ENCODE data around the gene CLIP2.
"Not testable (repeated sequence)": the region's sequence is repeated elsewhere in the genome, so short reads cannot be mapped to it uniquely, and the experiment has no call there.

CLIP2 gene

DNA sequence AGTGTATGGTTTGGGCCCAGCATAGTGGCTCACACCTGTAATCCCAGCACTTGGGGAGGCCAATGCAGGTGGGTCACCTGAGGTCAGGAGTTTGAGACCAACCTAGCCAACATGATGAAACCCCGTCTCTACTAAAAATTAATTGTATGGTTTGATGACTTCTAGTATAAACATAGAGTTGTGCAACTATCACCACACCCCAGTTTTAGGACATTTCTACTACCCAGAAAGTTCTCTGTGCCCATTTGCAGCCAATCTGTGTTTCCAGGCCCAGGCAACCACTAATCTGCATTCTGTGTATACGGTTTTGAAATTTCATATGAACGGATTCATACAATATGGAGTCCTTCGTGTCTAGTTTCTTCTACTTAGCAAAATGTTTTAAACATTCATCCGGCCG lies 20.0 kb downstream of the CLIP2 start:
- Histone ChIP-seq H3K4me3 (ENCODE audit: low read length) (no peak overlapping the region), H3K27me3 (ENCODE audit: control insufficient read depth, insufficient read depth, low read length) (no peaks in the 10 kb centered on the region), H3K4me1 (ENCODE audit: control insufficient read depth, insufficient read depth, low read length) (peaks cover 7% of the 10 kb centered on the region), H3K27ac (ENCODE audit: low read depth, low read length) (no peak overlapping the region), H3K36me3 (ENCODE audit: control insufficient read depth, insufficient read depth, low read length) (no peaks in the 10 kb centered on the region), H3K9ac (ENCODE audit: low read length) (no peak overlapping the region)

DNA sequence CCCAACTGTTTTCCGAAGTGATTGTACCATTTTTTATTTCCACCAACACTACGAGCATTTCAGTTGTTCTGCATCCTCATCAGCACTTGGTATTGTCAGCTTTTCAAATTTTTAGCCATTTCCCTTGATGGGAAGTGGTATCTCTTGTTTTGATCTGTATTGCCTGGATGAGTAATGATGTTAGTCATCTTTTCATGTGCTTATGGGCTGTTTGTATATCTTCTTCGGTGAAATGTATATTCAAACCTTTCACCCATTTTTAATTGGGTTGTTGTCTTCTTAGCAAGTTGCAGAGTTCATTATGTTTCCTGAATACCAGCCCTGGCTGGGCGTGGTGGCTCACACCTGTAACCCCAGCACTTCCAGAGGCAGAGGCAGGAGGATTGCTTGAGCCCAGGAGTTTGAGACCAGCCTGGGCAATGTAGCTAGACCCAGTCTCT lies 22.1 kb downstream of the CLIP2 start:
- H3K4me3 ChIP-seq (ENCODE audit: low read length) = no peak overlapping the region
- H3K27ac ChIP-seq (ENCODE audit: low read depth, low read length) = no peak overlapping the region
- no peaks in the 10 kb centered on the region for H3K27me3 ChIP-seq (ENCODE audit: control insufficient read depth, insufficient read depth, low read length)
- H3K4me1 ChIP-seq (ENCODE audit: control insufficient read depth, insufficient read depth, low read length) = peaks cover 7% of the 10 kb centered on the region
- no peaks in the 10 kb centered on the region for H3K36me3 ChIP-seq (ENCODE audit: control insufficient read depth, insufficient read depth, low read length)
- no peak overlapping the region for H3K9ac ChIP-seq (ENCODE audit: low read length)

DNA sequence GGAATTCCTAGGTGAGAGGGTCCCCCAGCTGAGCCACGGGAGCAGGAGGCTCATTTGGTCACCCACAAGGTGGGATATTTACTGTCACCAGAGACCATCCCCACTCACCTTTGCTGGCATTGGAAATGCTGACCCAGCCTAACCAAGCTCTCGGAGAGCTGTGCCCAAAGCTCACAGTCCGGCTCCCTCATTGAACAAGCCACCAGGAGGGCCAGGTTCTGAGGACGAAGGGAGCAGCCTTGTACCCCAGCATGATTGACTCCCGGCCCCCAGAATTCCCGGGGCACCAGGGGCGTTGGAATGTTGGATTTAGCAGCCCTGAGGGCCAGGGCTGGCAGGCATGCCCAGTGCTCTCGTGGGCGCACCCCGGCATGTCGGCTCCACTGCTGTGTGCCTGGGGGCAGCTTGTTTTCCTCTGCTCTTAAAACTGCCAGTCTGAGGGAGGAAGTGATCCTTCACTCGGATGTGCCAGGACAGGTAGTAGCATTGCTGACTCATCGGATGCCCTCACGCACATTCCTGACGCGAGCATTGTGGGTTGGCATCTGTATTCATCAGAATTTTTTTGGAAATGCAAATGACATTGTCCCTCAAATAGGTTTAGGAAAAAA lies 23.3 kb downstream of the CLIP2 start:
- H3K27me3 ChIP-seq (ENCODE audit: control insufficient read depth, insufficient read depth, low read length) = no peaks in the 10 kb centered on the region
- no peaks in the 10 kb centered on the region for H3K4me1 ChIP-seq (ENCODE audit: control insufficient read depth, insufficient read depth, low read length)
- H3K27ac ChIP-seq (ENCODE audit: low read depth, low read length) = no peak overlapping the region
- no peaks in the 10 kb centered on the region for H3K36me3 ChIP-seq (ENCODE audit: control insufficient read depth, insufficient read depth, low read length)
- H3K9ac ChIP-seq (ENCODE audit: low read length) = no peak overlapping the region
- H3K4me3 ChIP-seq (ENCODE audit: low read length) = no peak overlapping the region

DNA sequence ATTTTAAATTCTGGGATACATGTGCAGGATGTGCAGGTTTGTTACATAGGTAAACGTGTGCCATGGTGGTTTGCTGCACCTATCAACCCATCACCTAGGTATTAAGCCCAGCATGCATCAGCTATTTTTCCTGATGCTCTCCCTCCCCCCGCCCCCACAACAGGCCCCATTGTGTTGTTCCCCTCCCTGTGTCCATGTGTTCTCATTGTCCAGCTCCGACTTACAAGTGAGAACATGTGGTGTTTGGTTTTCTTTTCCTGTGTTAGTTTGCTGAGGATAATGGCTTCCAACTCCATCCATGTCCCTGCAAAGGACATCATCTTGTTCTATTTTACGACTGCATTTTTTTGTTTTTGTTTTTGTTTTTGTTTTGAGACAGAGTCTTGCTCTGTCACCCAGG lies 26.7 kb downstream of the CLIP2 start:
- not testable (repeated sequence) for H3K27me3 ChIP-seq (ENCODE audit: control insufficient read depth, insufficient read depth, low read length); H3K4me1 ChIP-seq (ENCODE audit: control insufficient read depth, insufficient read depth, low read length); H3K27ac ChIP-seq (ENCODE audit: low read depth, low read length); H3K36me3 ChIP-seq (ENCODE audit: control insufficient read depth, insufficient read depth, low read length); H3K9ac ChIP-seq (ENCODE audit: low read length); H3K4me3 ChIP-seq (ENCODE audit: low read length)

DNA sequence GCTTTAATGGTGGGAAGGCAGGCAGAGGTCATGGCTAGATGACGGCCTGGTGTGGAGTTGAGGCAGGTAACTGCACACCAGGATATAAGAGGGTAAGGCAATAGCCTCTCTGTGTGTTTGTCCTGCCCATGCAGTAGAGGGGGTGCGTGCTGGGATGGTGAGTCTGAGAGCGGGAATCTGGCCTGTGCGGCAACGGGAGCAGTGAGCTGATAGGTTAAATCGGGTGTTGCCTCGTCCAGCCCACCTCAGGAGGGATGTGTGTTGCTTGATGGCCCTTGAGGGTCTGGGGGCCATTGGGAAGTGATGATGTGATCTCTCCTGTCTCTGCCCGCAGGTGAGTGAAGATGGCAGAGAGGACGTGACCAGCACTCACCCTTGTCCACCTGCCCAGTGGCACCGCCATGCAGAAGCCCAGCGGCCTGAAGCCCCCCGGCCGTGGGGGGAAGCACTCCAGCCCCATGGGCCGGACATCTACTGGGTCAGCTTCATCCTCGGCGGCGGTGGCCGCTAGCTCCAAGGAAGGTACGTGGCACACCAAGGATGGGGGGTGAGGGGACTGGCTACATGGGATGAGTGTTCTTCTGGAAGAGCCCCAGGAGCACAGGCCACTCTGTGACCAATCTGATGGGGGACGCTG lies 28.1 kb downstream of the CLIP2 start:
- Histone ChIP-seq H3K9ac (ENCODE audit: low read length) (no peak overlapping the region), H3K4me1 (ENCODE audit: control insufficient read depth, insufficient read depth, low read length) (no peaks in the 10 kb centered on the region), H3K27ac (ENCODE audit: low read depth, low read length) (no peak overlapping the region), H3K36me3 (ENCODE audit: control insufficient read depth, insufficient read depth, low read length) (no peaks in the 10 kb centered on the region), H3K4me3 (ENCODE audit: low read length) (no peak overlapping the region), H3K27me3 (ENCODE audit: control insufficient read depth, insufficient read depth, low read length) (no peaks in the 10 kb centered on the region)

DNA sequence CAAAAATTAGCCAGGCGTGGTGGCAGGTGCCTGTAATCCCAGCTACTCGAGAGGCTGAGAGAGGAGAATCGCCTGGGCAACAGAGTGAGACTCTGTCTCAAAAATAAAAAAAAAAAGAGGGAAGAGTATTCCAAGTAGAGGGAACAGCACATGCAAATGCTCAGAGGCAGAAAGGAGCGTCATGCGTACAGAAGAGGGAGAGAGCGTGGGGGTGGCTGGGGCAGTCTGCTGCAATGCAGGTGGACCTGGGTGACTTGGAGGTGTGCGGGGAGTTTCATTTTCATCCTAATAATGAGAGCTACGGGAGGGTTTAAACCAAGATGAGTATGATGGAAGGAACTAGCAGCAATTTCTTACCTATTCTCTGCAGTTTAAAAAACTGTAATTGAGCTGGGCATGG lies 28.8 kb downstream of the CLIP2 start:
- no peaks in the 10 kb centered on the region for H3K36me3 ChIP-seq (ENCODE audit: control insufficient read depth, insufficient read depth, low read length)
- no peak overlapping the region for H3K27ac ChIP-seq (ENCODE audit: low read depth, low read length)
- no peaks in the 10 kb centered on the region for H3K27me3 ChIP-seq (ENCODE audit: control insufficient read depth, insufficient read depth, low read length)
- H3K4me1 ChIP-seq (ENCODE audit: control insufficient read depth, insufficient read depth, low read length) = no peaks in the 10 kb centered on the region
- H3K9ac ChIP-seq (ENCODE audit: low read length) = no peak overlapping the region
- no peak overlapping the region for H3K4me3 ChIP-seq (ENCODE audit: low read length)

DNA sequence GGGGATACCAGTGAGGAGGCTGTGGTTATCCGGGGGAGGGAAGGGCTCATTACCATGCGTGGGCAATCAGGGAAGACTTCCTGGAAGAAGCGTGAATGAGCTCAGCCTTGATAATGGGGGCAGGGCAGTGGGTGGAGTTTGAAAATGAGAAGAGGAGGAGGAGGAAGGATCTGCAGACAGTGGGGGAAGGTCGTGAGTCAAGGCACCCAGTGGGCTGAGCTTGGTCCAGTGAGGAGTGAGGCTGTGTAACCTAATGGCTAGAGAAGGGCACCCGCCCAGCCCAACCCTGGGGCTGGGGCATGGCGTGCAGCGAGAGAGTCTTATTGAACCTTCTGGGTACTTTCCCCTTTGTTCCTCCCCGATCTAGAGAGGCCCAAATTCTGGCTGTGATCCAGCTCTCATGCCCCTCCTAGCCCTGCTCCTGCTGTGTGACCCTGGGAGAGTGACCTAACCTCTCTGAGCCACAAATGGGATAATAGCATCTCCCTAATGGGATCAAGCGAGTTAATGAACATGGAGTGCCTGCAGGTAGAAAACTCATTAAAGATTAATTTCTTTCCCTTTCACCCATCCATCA lies 31.5 kb downstream of the CLIP2 start:
- no peak overlapping the region for H3K9ac ChIP-seq (ENCODE audit: low read length)
- H3K27ac ChIP-seq (ENCODE audit: low read depth, low read length) = no peak overlapping the region
- no peaks in the 10 kb centered on the region for H3K27me3 ChIP-seq (ENCODE audit: control insufficient read depth, insufficient read depth, low read length)
- no peak overlapping the region for H3K4me3 ChIP-seq (ENCODE audit: low read length)
- peaks cover 9% of the 10 kb centered on the region for H3K4me1 ChIP-seq (ENCODE audit: control insufficient read depth, insufficient read depth, low read length)
- H3K36me3 ChIP-seq (ENCODE audit: control insufficient read depth, insufficient read depth, low read length) = no peaks in the 10 kb centered on the region

DNA sequence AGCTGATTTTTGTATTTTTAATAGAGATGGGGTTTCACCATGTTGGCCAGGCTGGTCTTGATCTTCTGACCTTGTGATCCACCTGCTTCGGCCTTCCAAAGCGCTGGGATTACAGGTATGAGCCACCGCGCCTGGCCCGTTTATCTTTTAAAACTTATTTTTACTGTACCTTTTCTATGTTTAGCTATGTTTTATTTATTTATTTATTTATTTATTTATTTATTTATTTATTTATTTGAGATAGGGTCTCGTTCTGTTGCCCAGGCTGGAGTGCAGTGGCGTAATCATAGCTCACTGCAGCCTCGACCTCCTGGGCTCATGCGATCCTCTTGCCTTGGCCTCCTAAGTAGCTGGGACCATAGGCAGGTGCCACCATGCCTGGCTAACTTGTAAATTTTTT lies 33.7 kb downstream of the CLIP2 start:
- H3K27ac ChIP-seq (ENCODE audit: low read depth, low read length); H3K27me3 ChIP-seq (ENCODE audit: control insufficient read depth, insufficient read depth, low read length); H3K9ac ChIP-seq (ENCODE audit: low read length); H3K4me3 ChIP-seq (ENCODE audit: low read length); H3K36me3 ChIP-seq (ENCODE audit: control insufficient read depth, insufficient read depth, low read length); H3K4me1 ChIP-seq (ENCODE audit: control insufficient read depth, insufficient read depth, low read length): not testable (repeated sequence)

DNA sequence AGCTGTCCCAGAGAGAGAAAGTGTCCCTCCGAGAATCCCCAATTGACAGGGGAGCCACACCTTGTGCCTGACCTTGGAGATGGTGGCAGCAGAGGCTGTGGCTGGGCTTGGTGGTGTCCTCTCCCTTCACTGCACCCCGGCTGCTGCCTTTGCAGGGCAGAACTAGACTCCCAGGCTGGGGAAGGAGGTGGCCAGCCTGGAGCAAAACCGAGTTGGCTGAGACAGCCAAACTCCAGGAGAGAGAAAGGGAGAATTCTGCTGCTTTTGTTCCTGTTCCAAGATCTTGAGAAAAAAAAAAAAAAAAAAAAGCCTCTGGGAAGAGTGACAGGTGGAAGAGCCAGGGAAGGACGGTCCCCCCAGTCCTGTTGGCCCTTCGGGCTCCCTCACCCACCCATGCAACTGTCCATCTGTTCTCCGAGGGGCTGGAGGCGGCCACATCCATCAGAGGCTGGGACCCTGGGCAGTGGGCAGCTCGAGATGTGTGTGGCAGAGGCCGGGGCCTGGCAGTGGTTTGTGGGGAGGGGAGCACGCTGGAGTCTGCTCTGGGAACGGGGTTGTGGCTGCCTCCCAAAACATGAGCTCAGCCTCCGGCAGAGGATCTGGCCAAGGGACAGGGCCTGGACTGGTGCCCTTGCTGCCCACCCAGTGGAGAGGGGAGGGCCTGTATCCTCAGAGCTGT lies 35.5 kb downstream of the CLIP2 start:
- Histone ChIP-seq H3K27ac (ENCODE audit: low read depth, low read length) (peak overlapping the region; percentile 52), H3K27me3 (ENCODE audit: control insufficient read depth, insufficient read depth, low read length) (no peaks in the 10 kb centered on the region), H3K9ac (ENCODE audit: low read length) (no peak overlapping the region), H3K4me3 (ENCODE audit: low read length) (peak overlapping the region; percentile 24), H3K36me3 (ENCODE audit: control insufficient read depth, insufficient read depth, low read length) (no peaks in the 10 kb centered on the region), H3K4me1 (ENCODE audit: control insufficient read depth, insufficient read depth, low read length) (peaks cover 9% of the 10 kb centered on the region)

DNA sequence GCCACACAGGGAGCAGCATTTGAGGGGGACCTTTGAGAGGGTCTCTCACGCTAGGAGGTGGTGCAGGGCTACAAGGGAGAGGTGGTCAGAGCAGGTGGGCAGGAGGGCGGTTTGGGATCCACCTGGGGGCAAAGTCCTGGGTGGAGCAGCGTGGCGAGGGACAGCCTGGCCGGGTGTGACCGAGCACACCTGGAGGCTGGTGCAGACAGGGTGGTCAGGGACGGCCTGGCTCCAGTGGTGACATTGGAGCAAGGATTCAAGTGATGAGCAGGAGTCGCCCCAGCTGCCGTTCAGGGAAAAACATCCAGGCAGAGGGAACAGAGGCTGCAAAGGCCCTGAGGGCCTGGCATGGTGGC lies 36.0 kb downstream of the CLIP2 start:
- no peaks in the 10 kb centered on the region for H3K27me3 ChIP-seq (ENCODE audit: control insufficient read depth, insufficient read depth, low read length)
- H3K4me3 ChIP-seq (ENCODE audit: low read length) = no peak overlapping the region
- H3K9ac ChIP-seq (ENCODE audit: low read length) = no peak overlapping the region
- H3K4me1 ChIP-seq (ENCODE audit: control insufficient read depth, insufficient read depth, low read length) = peaks cover 9% of the 10 kb centered on the region
- H3K36me3 ChIP-seq (ENCODE audit: control insufficient read depth, insufficient read depth, low read length) = no peaks in the 10 kb centered on the region
- peak overlapping the region; percentile 52 for H3K27ac ChIP-seq (ENCODE audit: low read depth, low read length)

DNA sequence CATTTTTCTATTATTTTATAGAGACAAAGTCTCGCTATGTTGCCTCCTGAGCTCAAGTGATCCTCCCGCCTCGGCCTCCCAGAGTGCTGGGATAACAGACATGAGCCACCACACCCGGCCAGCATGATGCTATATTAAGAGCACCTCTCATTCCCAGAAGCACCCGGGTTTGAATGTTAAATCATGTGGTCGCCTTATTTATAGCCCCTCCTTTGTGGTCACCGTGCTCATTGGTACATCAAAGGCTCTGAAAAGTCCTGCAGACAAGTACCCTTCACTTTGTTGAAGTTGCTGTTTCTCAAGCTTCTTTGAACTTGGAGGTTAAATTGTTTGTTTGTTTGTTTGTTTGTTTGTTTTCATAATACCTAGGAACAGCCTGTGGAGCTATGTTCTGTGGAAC lies 40.0 kb downstream of the CLIP2 start:
- Histone ChIP-seq H3K4me1 (ENCODE audit: control insufficient read depth, insufficient read depth, low read length) (peaks cover 7% of the 10 kb centered on the region), H3K27me3 (ENCODE audit: control insufficient read depth, insufficient read depth, low read length) (no peaks in the 10 kb centered on the region), H3K36me3 (ENCODE audit: control insufficient read depth, insufficient read depth, low read length) (no peaks in the 10 kb centered on the region), H3K4me3 (ENCODE audit: low read length) (no peak overlapping the region), H3K9ac (ENCODE audit: low read length) (no peak overlapping the region), H3K27ac (ENCODE audit: low read depth, low read length) (no peak overlapping the region)

DNA sequence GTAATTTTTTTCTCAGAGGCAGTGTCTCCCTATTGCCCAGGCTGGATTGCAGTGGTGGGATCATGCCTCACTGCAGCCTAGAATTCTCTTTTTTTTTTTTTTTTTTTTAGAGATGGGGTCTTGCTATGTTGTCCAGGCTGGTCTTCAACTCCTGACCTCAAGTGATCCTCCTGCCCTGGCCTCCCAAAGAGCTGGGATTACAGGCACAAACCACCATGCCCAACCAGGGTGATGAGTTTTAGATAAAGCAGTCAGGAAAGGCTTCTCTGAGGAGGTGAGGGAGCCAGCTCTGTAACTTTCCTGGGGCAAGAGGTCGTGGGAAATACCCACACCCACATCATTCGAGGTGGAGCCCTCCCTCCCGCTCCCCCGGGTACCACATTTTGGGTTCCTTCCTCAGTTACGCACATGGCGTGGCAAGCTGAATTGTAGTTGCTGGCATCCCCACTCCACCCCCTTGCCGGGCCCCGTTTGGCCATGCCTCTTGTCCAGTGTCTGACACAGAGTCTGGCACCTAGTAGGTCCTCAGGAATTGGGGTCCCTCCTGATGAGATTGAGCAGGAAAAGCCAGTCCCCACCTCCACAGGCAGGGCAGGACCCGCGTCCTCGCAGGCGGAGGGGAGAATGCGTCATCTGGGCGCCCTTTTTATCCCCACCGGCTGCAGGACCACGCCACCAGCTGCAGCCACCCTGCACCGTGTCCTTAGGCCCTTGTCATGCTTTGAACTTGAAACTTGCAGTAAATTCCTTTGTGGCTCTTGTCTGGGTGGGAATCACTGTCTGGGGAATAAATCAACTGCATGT lies 43.4 kb downstream of the CLIP2 start:
- Histone ChIP-seq H3K4me3 (ENCODE audit: low read length) (no peak overlapping the region), H3K4me1 (ENCODE audit: control insufficient read depth, insufficient read depth, low read length) (no peaks in the 10 kb centered on the region), H3K9ac (ENCODE audit: low read length) (no peak overlapping the region), H3K27me3 (ENCODE audit: control insufficient read depth, insufficient read depth, low read length) (no peaks in the 10 kb centered on the region), H3K36me3 (ENCODE audit: control insufficient read depth, insufficient read depth, low read length) (no peaks in the 10 kb centered on the region), H3K27ac (ENCODE audit: low read depth, low read length) (no peak overlapping the region)

Measured in rectal smooth muscle tissue (tissue), 1 donor.